SK-N-SH treated with all-trans-retinoic acid at 6 μM for 48 hours (cell line): ENCODE data around the gene THOP1.

Experiments used
- ATAC-seq: fragments of 200-7000 bp; cut with Tn5 transposase; 3 replicates; pipeline ENCODE4 v1.9.1; 2020; ENCODE audit warnings: mild to moderate bottlenecking, moderate library complexity
- ARNTL ChIP-seq: fragments of 450-650 bp; formaldehyde crosslinking; IDR thresholded peaks from 2 replicates; pipeline ENCODE4 v1.5.0; 2020; ENCODE audit warnings: low read depth, mild to moderate bottlenecking, moderate library complexity, borderline replicate concordance
- BACH2 ChIP-seq: fragments of 250-450 bp; sonication (Bioruptor Pico); IDR thresholded peaks from 2 replicates; pipeline ENCODE4 v1.9.0; 2021; ENCODE audit warnings: mild to moderate bottlenecking, borderline replicate concordance
- CREB5 ChIP-seq: fragments of 250-450 bp; sonication (Bioruptor Pico); IDR thresholded peaks from 2 replicates; pipeline ENCODE4 v1.5.1; 2020; ENCODE audit warnings: low read depth, mild to moderate bottlenecking, moderate library complexity
- CSDC2 ChIP-seq: fragments of 250-450 bp; sonication (Bioruptor Pico); IDR thresholded peaks from 2 replicates; pipeline ENCODE4 v1.5.0; 2020; ENCODE audit warnings: mild to moderate bottlenecking, moderate library complexity
- CSRNP3 ChIP-seq: fragments of 250-450 bp; sonication (Bioruptor Pico); IDR thresholded peaks from 2 replicates; pipeline ENCODE4 v1.5.1; 2021; ENCODE audit warnings: mild to moderate bottlenecking, moderate library complexity
- ESRRG ChIP-seq: fragments of 250-450 bp; sonication (Bioruptor Pico); IDR thresholded peaks from 2 replicates; pipeline ENCODE4 v1.6.1; 2021; ENCODE audit warnings: mild to moderate bottlenecking
- GLIS3 ChIP-seq: fragments of 250-450 bp; sonication (Bioruptor Pico); IDR thresholded peaks from 2 replicates; pipeline ENCODE4 v1.5.0; 2020; ENCODE audit warnings: mild to moderate bottlenecking, moderate library complexity
- ISL1 ChIP-seq: fragments of 250-450 bp; sonication (Bioruptor Pico); IDR thresholded peaks from 2 replicates; pipeline ENCODE4 v2.1.2; 2022; ENCODE audit warnings: mild to moderate bottlenecking, moderate library complexity
- OSR1 ChIP-seq: fragments of 250-450 bp; sonication (Bioruptor Pico); IDR thresholded peaks from 2 replicates; pipeline ENCODE4 v1.8.0; 2022; ENCODE audit warnings: moderate library complexity, mild to moderate bottlenecking, inconsistent platforms
- PATZ1 ChIP-seq: fragments of 250-450 bp; sonication (Bioruptor Pico); IDR thresholded peaks from 2 replicates; pipeline ENCODE4 v1.8.0; 2020; ENCODE audit warnings: mild to moderate bottlenecking, moderate library complexity, borderline replicate concordance
- POU6F1 ChIP-seq: fragments of 250-450 bp; sonication (Bioruptor Pico); IDR thresholded peaks from 2 replicates; pipeline ENCODE4 v1.8.0; 2021; ENCODE audit warnings: low read depth, mild to moderate bottlenecking, moderate library complexity, borderline replicate concordance
- PPARA ChIP-seq: fragments of 250-450 bp; sonication (Bioruptor Pico); IDR thresholded peaks from 2 replicates; pipeline ENCODE4 v1.5.0; 2020; ENCODE audit warnings: mild to moderate bottlenecking, borderline replicate concordance
- RARB ChIP-seq: fragments of 250-450 bp; sonication (Bioruptor Pico); IDR thresholded peaks from 2 replicates; pipeline ENCODE4 v1.8.0; 2021; ENCODE audit warnings: mild to moderate bottlenecking, moderate library complexity
- SNAI2 ChIP-seq: fragments of 250-450 bp; sonication (Bioruptor Pico); IDR thresholded peaks from 2 replicates; pipeline ENCODE4 v1.5.0; 2020; ENCODE audit warnings: mild to moderate bottlenecking, moderate library complexity
- TOX ChIP-seq: fragments of 250-450 bp; sonication (Bioruptor Pico); IDR thresholded peaks from 2 replicates; pipeline ENCODE4 v1.8.0; 2021; ENCODE audit warnings: mild to moderate bottlenecking, moderate library complexity, borderline replicate concordance
- TSHZ2 ChIP-seq: fragments of 250-450 bp; sonication (Bioruptor Pico); IDR thresholded peaks from 2 replicates; pipeline ENCODE4 v1.5.0; 2020; ENCODE audit warnings: mild to moderate bottlenecking, moderate library complexity
- ZC3H10 ChIP-seq: fragments of 250-450 bp; sonication (Bioruptor Pico); IDR thresholded peaks from 2 replicates; pipeline ENCODE4 v1.5.1; 2021; ENCODE audit warnings: mild to moderate bottlenecking, moderate library complexity
- ZFP3 ChIP-seq: fragments of 250-450 bp; sonication (Bioruptor Pico); IDR thresholded peaks from 2 replicates; pipeline ENCODE4 v1.5.0; 2020; ENCODE audit warnings: mild to moderate bottlenecking, moderate library complexity
- ZFP30 ChIP-seq: fragments of 450-650 bp; formaldehyde crosslinking; IDR thresholded peaks from 2 replicates; pipeline ENCODE4 v1.5.0; 2022; ENCODE audit warnings: mild to moderate bottlenecking, moderate library complexity
- ZNF565 ChIP-seq: fragments of 450-650 bp; formaldehyde crosslinking; conservative IDR thresholded peaks from 2 replicates; pipeline ENCODE4 v1.5.0; 2020; ENCODE audit warnings: low read depth, mild to moderate bottlenecking, moderate library complexity
- ZNF70 ChIP-seq: fragments of 450-650 bp; formaldehyde crosslinking; IDR thresholded peaks from 2 replicates; pipeline ENCODE4 v1.5.0; 2020; ENCODE audit warnings: mild to moderate bottlenecking, moderate library complexity
- ZNF8 ChIP-seq: fragments of 450-650 bp; formaldehyde crosslinking; IDR thresholded peaks from 2 replicates; pipeline ENCODE4 v1.5.0; 2020; ENCODE audit warnings: mild to moderate bottlenecking, moderate library complexity

Gene THOP1

GRCh38 chr19:2756921-2757881 is 28.1 kb upstream of the THOP1 start:
- TF ChIP-seq ZFP3 (CRISPR knock-in tag) = no peak
- no peak for TF ChIP-seq OSR1 (CRISPR knock-in tag)
- TF ChIP-seq BACH2 (CRISPR knock-in tag) = no peak
- no peak for TF ChIP-seq RARB (CRISPR knock-in tag)
- no peak for TF ChIP-seq POU6F1 (CRISPR knock-in tag)
- TF ChIP-seq CSRNP3 = no peak
- no peak for TF ChIP-seq TSHZ2
- TF ChIP-seq CSDC2 (CRISPR knock-in tag) = no peak
- no peak for TF ChIP-seq ESRRG (CRISPR knock-in tag)
- TF ChIP-seq PPARA (CRISPR knock-in tag) = no peak
- TF ChIP-seq SNAI2 (CRISPR knock-in tag) = no peak
- TF ChIP-seq ZFP30 (CRISPR knock-in tag) = no peak
- TF ChIP-seq CREB5 (CRISPR knock-in tag) = no peak
- no peak for TF ChIP-seq ZNF565
- TF ChIP-seq GLIS3 = no peak
- no peak for TF ChIP-seq ZNF8 (CRISPR knock-in tag)
- no peak for TF ChIP-seq ISL1 (CRISPR knock-in tag)
- TF ChIP-seq TOX (CRISPR knock-in tag) = no peak
- TF ChIP-seq ZC3H10 (CRISPR knock-in tag) = no peak
- TF ChIP-seq ZNF70 (CRISPR knock-in tag) = no peak
- no peak for ATAC-seq

GRCh38 chr19:2758601-2759313 is 26.5 kb upstream of the THOP1 start:
- no peak for ATAC-seq
- TF ChIP-seq PATZ1 (CRISPR knock-in tag) (no peak), ZFP30 (CRISPR knock-in tag) (no peak), ARNTL (CRISPR knock-in tag) (no peak), OSR1 (CRISPR knock-in tag) (no peak), ZFP3 (CRISPR knock-in tag) (no peak), TOX (CRISPR knock-in tag) (no peak), GLIS3 (no peak)
